BJ (cell line): Measurements from ENCODE around the gene FAAP100. TPM values are rescaled to one million over a fixed set of nuclear protein-coding genes. Genes with fewer than 3 reads are reported as not detected.

Source experiments
- CTCF ChIA-PET: fragments of 350-600 bp; formaldehyde crosslinking; extraction: SDS; loops from one replicate; lab custom pipeline; 2021; ENCODE audit warnings: antibody characterized with exemption, inconsistent platforms; lab: Yijun Ruan, JAX
- POLR2A ChIA-PET: fragments of 300-600 bp; sonication (Branson Sonifier 250); formaldehyde crosslinking; extraction: SDS; loops from one replicate; lab custom pipeline; 2021; ENCODE audit warnings: antibody characterized with exemption; lab: Charles Lee
- DNase-seq: peaks from one replicate; pipeline ENCODE4 v3.0.0-alpha.2; 2011; ENCODE audit warnings: low read depth
- H3K27me3 ChIP-seq: 2 replicates; pipeline ENCODE4 v1.6.0; 2011; ENCODE audit warnings: low read length; ENCODE audit not compliant: control insufficient read depth, insufficient read depth
- H3K36me3 ChIP-seq: 2 replicates; pipeline ENCODE4 v1.5.1; 2011; ENCODE audit warnings: low read length; ENCODE audit not compliant: control insufficient read depth, insufficient read depth
- H3K4me3 ChIP-seq: 2 replicates; pipeline ENCODE4 v1.5.1; 2011; ENCODE audit warnings: low read depth, mild to moderate bottlenecking, control low read depth, low read length
- polyA plus RNA-seq: library from polyadenylated mRNA; depleted of rRNA; stranded (reverse); fragments of >200 nt; gene quantifications from 2 replicates; pipeline ENCODE4 v1.2.3, GENCODE V29; 2011
- TF ChIP-seq, protein P1 (sequence below): IDR thresholded peaks from 2 replicates; pipeline ENCODE4 v1.5.1; 2011; ENCODE audit warnings: low read depth, mild to moderate bottlenecking, control low read depth, inconsistent platforms, low read length, moderate library complexity; ENCODE audit not compliant: insufficient read depth

FAAP100 gene
- polyA plus RNA-seq, 1 experiment, result 11.2 TPM

DNA sequence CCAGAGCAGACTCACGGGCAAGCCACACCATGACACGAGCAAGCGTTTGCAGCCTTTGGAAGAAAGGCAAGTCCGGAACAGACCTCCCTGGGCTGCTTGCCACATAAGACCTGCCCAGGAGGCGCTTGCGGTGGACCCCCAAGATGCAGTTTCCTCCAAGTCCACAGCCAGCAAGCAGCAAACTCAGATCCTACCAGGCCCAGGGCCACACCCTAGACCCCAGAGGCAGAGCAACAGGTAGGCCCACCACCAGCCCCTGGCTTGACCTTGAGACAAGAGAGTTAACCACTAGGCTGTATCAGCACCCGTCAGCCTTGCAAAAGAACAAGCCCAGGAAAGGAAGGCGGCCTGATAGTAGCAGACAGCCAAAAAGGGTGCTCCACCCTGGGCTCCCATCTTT is 2.3 kb downstream of the FAAP100 start:
- CTCF ChIA-PET, result interaction anchor here (0.7 to 5.2 kb wide), 2 partner anchors 30 to 51 kb away, joined by 3 to 35 read pairs; no protein-coding TSS in a partner anchor
- peaks cover 35% of the 10 kb centered on the region for H3K36me3 ChIP-seq

DNA sequence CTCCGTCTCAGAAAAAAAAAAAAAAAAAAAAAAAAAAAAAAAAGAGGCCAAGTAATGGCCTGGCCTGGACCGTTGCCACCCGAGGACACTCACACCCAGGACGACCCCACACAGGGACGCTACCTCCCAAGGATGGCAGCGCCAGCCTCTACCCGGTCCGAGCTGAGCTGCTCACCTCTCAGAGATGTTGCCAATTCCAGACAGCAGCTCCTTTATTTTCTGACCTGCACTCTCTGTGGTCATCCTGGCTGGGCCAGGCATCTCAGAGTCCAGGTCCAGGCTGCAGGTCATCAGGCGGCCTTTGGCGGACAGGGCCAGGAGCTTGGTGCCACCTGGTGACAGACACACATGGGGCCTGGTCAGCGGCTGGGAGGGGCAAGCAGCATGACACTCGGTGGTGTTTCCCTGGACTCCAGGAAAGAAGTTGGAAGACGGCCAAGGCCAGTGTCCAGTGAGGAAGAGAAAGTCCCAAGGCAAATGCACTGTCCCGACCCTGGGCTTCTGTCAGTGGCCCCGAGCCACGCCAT is 3.1 kb downstream of the FAAP100 start:
- ChIA-PET CTCF (no interaction called here), POLR2A (no interaction called here)
- no peaks in the 10 kb centered on the region for H3K27me3 ChIP-seq
- TF ChIP-seq, protein P1, sequence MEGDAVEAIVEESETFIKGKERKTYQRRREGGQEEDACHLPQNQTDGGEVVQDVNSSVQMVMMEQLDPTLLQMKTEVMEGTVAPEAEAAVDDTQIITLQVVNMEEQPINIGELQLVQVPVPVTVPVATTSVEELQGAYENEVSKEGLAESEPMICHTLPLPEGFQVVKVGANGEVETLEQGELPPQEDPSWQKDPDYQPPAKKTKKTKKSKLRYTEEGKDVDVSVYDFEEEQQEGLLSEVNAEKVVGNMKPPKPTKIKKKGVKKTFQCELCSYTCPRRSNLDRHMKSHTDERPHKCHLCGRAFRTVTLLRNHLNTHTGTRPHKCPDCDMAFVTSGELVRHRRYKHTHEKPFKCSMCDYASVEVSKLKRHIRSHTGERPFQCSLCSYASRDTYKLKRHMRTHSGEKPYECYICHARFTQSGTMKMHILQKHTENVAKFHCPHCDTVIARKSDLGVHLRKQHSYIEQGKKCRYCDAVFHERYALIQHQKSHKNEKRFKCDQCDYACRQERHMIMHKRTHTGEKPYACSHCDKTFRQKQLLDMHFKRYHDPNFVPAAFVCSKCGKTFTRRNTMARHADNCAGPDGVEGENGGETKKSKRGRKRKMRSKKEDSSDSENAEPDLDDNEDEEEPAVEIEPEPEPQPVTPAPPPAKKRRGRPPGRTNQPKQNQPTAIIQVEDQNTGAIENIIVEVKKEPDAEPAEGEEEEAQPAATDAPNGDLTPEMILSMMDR, result no peak
- H3K36me3 ChIP-seq, result peaks cover 39% of the 10 kb centered on the region
- no peak for DNase-seq
- H3K4me3 ChIP-seq, result no peak overlapping the region

More for the DNA sequence above, 2.3 kb downstream of the FAAP100 start:
- Histone ChIP-seq H3K4me3 (no peak overlapping the region), H3K27me3 (no peaks in the 10 kb centered on the region)
- POLR2A ChIA-PET, result no interaction called here
- DNase-seq, result no peak
- TF ChIP-seq, protein P1, result no peak

DNA sequence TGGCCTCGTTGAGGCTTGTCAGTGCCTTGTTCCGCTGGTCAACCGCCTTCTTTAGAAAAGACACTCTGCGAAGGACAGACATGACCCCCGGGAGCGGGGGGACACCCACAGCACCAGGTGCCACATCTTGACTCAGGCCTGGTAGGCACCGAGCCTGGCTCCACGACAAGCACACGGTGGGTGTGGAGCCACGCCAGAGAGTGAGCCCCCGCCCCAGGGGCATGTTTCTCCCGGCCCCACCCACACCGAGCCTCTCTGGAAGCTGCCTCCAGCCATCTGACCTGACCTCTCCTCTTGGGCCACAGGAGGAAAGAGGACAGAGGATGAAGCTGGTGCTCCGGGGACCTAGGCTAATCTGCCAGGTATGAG is 4.6 kb downstream of the FAAP100 start:
- Histone ChIP-seq H3K27me3 (no peaks in the 10 kb centered on the region), H3K4me3 (no peak overlapping the region), H3K36me3 (peaks cover 50% of the 10 kb centered on the region)
- CTCF ChIA-PET, result interaction anchor here (0.8 kb wide), 1 partner anchor 53 kb away, joined by 3 read pairs; no protein-coding TSS in a partner anchor
- POLR2A ChIA-PET, result no interaction called here
- TF ChIP-seq, protein P1, result no peak
- no peak for DNase-seq

DNA sequence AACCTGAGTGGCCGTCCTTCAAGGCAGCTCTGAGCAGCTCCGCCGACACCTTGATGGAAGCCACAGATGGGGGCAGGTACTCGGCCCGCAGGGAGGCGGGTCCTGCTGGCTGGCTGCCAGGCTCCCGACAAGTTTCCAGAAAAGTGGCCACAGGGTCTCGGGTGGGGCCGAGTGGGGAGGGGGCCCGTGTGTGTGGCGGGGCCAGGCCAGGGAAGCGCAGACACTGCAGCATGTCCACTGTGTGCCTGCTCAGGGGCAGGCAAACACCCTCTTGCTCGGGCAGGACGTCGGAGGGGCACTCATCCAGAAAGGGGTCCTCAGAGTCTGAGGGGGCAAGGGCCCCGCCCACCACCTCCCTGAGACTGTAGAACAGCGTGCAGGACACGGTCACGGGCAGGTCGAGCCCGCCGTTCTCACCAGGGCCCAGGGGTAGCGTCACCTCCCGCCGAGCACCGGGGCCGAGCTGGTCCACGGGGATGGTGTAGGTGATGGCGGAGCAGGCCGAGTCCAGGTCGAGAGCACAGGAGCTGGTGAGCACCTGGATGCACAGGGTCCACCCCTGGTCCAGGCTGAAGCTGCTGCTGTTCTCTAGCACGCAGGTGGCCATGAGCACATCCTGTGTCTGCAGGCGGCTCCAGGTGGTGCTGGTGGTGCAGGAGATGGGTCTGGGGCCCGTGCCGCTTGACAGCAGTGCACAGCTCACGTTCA is 5.1 kb downstream of the FAAP100 start:
- ChIA-PET POLR2A (no interaction called here), CTCF (interaction anchor here (1.4 kb wide), 1 partner anchor 62 kb away, joined by 3 read pairs; no protein-coding TSS in a partner anchor)
- Histone ChIP-seq H3K4me3 (no peak overlapping the region), H3K36me3 (peaks cover 52% of the 10 kb centered on the region), H3K27me3 (no peaks in the 10 kb centered on the region)
- no peak for DNase-seq
- TF ChIP-seq, protein P1, result no peak

DNA sequence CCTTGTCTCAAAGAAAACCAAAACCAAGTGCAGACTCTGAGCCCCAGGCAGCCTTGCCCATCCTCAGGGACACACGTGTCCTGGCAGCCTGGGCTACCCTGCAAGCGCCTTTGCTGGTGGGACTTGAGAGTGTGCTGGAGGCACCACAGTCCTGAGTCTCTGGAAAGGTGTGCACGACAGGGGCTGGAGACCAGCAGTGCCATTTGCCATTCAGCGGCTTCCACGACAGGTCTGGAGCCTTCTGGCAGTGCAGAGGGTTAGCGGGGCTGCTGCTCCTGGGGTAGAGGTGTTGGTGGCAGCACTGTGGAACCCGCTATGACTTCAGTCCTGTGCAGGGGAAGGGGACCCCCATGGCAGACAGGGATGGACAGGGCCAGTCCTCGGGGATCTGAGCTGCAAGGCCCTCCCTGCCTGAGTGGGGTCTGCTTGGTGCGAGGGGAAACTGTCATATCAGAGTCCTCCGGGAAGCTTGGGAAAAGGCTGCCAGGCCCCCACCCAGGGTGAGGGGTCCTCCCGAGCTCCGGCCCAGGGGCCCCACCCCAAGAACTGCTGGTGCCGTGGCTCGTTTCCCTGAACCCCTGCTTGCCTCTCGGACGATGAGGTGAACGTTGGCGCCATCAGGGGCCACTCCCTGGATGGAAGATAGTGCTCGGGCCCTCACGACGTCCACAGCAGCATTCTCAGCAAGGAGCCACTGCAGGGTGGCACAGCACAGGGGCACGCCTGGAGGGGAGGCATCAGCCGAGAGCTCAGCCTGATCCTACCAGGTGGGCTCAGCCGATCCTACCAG is 6.8 kb downstream of the FAAP100 start:
- no peak for DNase-seq

More for the DNA sequence above, 6.8 kb downstream of the FAAP100 start:
- POLR2A ChIA-PET, result no interaction called here
- H3K36me3 ChIP-seq, result peaks cover 53% of the 10 kb centered on the region
- TF ChIP-seq, protein P1, result no peak
- no peak overlapping the region for H3K4me3 ChIP-seq
- CTCF ChIA-PET, result interaction anchor here (0.9 to 1.4 kb wide), 2 partner anchors 37 to 60 kb away, joined by 3 read pairs; no protein-coding TSS in a partner anchor
- H3K27me3 ChIP-seq, result no peaks in the 10 kb centered on the region
